ENCODE results near the gene CREB5.

Gene CREB5

GRCh38 chr7:28627896-28628295 lies 215.6 kb downstream of the CREB5 start:
- in situ Hi-C loops (cut with MboI; ENCODE audit: low sequenced_read_pairs), result no loop called here

DNA sequence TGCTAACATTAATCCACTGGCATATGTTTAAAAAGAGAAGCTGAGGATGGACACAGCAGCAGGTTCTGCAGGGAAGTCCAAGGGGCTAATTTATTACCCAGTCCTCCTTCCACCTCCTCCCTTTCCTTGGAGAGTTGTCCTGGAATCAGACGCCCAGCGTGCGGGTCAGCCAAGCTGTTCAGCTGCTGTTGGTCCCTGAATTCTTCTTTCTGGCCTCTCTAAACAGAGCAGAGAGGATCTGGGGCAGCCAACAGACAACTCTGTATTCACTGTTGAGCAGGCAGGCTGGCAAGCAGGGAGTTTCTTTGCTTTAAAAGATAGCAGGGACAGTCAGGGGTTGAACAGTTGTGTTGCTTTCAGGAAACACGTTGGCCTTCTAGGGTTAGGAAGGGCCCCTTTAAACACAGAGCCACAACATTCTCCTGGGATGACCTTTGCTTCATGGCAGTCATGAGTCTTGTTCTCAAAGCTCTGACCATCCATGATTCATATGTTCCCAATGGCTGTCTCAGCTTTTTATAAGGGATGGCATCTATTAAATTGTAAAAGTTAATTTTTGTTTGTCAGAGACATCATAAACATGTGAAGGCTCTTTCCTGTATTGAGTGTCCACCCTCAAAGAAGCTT lies 217.0 kb downstream of the CREB5 start:
- in situ Hi-C loops (cut with MboI; ENCODE audit: low sequenced_read_pairs), result no loop called here

DNA sequence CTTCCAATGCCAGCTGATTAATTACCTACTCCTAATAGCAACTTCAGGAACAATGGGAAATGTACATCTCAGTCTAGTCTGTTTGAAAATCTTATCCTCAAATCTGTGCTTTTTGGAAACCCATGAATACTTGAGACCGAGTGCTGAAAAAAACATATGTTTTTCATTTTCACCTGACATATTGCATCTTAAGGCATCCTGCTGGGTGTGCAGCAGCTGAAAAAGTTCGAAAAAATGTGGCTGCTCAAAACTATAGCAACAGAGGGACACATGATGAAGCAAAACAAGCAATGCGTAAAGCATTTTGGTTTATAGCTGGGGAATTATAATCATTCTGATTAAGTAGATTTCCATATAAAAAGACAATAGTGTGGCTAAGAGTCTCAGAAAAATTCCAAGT lies 218.0 kb downstream of the CREB5 start:
- in situ Hi-C loops (cut with MboI; ENCODE audit: low sequenced_read_pairs), result no loop called here

DNA sequence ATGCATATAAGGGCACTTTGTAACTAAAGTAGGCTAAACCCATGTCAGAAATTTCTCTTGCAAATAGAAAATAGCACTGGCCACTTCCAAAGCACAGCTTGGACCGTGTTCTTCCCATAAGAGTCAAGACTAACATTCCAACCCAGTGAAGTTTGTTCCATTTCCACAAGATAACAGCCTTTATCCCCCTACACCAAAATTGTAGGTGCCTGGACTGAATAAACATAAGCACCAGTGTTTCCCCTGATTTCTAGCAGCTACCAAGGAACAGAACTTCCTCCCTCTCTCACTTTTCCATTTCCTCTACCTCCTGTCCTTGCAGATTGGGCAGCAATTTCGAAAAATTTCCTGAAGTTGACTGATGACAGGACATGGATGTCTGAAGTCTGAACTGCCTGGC lies 219.7 kb downstream of the CREB5 start:
- in situ Hi-C loops (cut with MboI; ENCODE audit: low sequenced_read_pairs), result no loop called here

GRCh38 chr7:28638914-28639313 lies 226.6 kb downstream of the CREB5 start:
- in situ Hi-C loops (cut with MboI; ENCODE audit: low sequenced_read_pairs), result no loop called here

GRCh38 chr7:28640001-28640400 lies 227.7 kb downstream of the CREB5 start:
- in situ Hi-C loops (cut with MboI; ENCODE audit: low sequenced_read_pairs), result no loop called here

DNA sequence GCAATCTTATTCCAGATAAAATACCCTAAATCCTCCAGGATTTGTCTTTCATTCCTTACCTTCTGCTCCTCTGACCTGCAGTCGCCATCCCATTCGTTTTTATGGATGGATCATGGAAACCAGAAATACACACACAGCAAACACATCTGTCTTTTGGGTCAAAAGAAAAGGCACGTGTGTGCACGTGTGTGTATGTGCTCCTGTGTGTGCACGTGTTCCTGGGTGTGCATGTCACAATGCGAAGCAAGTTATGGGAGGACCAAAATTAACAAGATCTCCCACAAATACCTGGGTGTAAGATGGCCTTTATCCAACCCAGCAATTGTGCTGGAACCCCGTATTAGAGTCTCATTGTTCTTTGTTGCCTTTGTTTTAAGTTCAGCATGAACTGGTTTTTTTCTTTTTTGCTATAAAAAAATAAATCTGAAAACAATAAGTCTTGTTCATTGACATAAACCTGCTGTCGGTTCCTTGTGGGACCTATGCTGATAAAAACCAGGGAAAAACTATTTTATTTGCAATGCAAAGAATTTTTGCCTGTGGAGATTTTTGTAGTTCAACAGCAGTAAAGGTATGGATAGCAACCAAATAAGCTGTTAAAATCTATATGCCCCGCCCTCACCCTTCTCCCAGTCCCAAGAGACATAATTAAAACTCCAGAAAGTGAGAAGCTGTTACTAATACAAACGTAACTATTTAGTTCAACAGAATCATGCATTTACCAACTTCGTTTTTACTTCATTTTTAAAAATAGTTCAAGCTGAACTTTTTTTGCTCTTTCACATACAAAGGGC lies 229.6 kb downstream of the CREB5 start:
- in situ Hi-C loops (cut with MboI; ENCODE audit: low sequenced_read_pairs), result no loop called here

DNA sequence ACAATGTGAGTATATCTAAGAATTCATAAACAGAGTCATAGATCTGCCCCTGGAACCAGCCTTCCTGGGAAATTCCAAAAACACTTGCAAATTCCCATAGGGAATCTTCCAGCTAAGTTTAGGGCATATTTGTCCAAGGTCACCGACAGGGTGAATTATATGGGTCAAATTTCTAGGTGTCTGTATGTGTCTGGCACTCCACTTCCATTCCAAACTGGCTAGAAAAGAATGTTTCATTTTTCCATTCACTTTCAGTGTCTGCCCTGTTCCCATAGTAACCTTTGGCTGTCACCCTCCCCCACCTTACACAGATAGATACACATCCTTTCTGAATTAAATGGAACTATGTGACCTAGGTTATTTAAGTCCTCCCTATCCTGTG lies 230.9 kb downstream of the CREB5 start:
- in situ Hi-C loops (cut with MboI; ENCODE audit: low sequenced_read_pairs), result no loop called here

DNA sequence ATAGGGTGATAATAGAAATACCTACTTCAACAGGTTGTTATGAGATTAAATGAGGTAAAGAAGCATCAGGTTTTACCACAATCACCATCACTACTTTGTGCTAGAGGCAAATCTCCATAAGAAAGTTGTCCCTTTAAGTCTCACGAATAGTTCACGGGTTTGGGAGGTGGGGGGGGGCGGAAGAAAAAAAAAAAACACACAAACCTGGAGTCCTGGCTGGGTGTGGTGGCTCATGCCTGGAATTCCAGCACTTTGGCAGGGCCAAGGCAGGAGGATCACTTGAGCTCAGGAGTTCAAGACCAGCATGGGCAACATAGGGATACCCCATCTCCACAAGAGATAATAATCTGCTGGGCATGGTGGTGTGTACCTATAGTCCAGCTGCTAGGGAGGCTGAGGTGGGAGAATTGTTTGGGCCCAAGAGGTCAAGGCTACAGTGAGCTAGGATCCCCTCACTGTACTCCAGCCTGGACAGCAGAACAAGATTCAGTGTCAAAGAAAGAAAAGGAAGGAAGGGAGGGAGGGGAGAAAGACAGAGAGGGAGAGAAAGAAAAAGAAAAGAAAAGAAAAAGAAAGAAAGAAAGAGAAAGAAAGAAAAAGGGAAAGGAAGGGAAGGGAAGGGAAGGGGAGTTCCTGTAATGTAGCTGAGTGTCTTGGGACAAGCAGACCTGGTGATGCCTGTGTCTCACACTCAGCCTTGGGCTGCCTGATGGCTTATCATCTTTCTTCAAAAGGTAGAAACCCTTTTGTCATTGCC lies 231.4 kb downstream of the CREB5 start:
- in situ Hi-C loops (cut with MboI; ENCODE audit: low sequenced_read_pairs), result no loop called here

- in situ Hi-C loops (cut with MboI; ENCODE audit: low sequenced_read_pairs), result no loop called here
Measured at GRCh38 chr7:28645866-28646265, 233.5 kb downstream of the CREB5 start.

DNA sequence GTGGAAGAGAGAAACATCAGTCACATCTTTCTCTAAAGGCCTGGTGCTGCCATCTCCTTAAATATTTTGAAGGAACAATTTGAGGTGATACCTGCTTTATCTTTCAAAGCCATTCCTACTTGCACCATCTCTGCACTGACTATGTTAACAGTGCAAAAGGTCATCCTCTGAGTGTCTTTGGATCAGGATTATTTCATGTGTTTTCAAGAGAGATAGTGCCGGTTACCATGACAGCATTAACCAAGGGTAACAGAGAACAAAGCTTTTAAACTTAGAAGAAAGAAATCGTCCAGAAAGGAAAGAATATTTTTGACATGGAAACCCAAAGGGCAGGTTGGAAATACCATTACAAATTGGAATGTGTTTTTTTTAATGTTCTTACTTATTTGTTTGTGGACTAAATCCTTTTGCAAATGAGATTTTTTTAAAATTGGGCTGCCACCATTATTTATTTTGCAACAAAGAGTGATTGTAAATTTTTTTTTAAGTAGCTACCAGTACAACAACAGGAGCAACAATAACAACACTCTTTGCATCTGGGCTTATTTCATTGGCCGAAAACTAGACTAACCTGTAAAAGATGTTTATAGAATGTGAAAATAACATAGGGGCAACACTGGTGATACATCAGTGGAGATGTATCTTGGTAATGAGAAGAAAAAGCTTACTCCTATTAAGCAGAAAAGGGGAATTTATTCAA lies 234.2 kb downstream of the CREB5 start:
- in situ Hi-C loops (cut with MboI; ENCODE audit: low sequenced_read_pairs), result no loop called here

- in situ Hi-C loops (cut with MboI; ENCODE audit: low sequenced_read_pairs), result no loop called here
Measured at GRCh38 chr7:28647076-28647421, 234.7 kb downstream of the CREB5 start.

- in situ Hi-C loops (cut with MboI; ENCODE audit: low sequenced_read_pairs), result no loop called here
Measured at GRCh38 chr7:28649189-28649588, 236.9 kb downstream of the CREB5 start.

DNA sequence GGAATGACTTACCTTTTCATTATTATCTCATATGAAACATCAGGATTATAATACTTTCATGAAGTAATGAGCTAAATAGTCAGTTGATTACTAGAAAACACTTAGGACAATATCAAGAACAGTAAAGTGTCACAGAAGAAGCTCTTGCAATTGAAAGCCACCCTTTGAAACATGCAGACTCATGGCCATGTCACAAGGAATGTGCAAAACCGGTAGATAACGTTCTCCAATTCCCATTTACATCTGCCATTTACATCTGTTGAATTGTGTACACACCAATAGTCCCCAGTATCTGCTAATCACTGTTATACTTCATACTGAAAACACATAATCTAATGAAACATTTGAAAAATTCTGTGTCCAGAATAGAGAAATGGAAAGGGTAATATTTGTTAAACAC lies 237.5 kb downstream of the CREB5 start:
- in situ Hi-C loops (cut with MboI; ENCODE audit: low sequenced_read_pairs), result no loop called here

DNA sequence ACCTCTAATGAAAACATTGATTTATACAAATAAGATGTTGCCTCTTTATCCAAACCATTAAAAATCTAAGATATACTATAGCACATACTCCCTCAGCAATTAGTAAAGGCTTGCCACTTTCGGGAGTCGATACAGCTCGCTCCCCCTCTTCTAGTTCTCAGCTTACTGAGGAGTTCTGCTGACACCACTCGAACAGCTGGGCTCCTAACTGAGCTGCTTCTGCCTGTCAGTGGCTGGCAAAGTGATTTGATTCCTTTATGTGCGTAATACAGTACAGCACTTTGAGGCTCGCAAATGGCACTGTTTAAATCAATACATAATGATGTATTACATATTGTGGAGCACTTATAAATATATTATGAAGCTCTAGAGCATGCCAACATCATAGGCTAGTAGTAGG lies 241.8 kb downstream of the CREB5 start:
- in situ Hi-C loops (cut with MboI; ENCODE audit: low sequenced_read_pairs), result no loop called here

GRCh38 chr7:28656529-28656928 lies 244.2 kb downstream of the CREB5 start:
- in situ Hi-C loops (cut with MboI; ENCODE audit: low sequenced_read_pairs), result no loop called here

DNA sequence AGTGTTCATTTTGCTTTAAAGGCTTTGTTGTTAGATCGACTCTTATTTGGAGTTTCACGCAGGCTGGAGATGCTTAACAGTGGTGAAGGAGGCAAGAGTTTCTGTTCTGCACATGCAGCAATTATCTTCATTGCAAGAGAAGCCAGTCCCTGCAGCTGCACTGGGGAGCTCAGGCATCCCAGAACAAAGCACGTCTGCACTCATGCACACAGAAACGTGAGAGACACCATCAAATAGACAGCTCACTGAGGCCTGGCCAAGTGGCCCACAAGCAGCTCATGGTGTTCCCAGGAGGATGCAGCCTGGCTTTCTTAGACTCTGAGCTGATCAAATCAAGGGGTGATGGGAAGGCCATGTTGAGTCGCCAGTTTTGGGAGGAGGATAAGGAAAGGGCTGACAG lies 246.1 kb downstream of the CREB5 start:
- in situ Hi-C loops (cut with MboI; ENCODE audit: low sequenced_read_pairs), result no loop called here

DNA sequence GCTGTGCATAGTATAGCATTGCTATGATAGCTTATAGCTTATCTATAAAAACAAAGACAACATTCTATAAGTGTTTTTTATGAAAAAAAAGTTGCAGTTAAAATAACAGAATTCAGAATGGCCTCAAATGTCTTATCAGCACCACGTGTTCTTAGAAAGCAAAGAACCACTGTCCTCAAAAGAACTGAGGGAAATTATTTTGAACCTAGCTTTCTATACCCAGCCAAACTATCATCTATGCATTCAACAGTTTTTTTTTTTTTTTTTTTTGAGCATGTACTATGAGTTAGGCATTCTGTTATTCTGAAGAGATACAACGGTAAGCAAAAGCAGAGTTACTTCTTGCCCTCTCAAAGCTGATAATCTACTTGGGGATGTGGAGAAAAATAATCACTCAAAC lies 247.8 kb downstream of the CREB5 start:
- in situ Hi-C loops (cut with MboI; ENCODE audit: low sequenced_read_pairs), result no loop called here

- in situ Hi-C loops (cut with MboI; ENCODE audit: low sequenced_read_pairs), result no loop called here
Measured at GRCh38 chr7:28661826-28662595, 249.7 kb downstream of the CREB5 start.

- in situ Hi-C loops (cut with MboI; ENCODE audit: low sequenced_read_pairs), result no loop called here
Measured at GRCh38 chr7:28666154-28666553, 253.8 kb downstream of the CREB5 start.

GRCh38 chr7:28668085-28668484 lies 255.8 kb downstream of the CREB5 start:
- in situ Hi-C loops (cut with MboI; ENCODE audit: low sequenced_read_pairs), result no loop called here
